ENCODE results near the gene SIGLEC15.

Gene SIGLEC15

GRCh38 chr18:45887585-45887984 lies 62.1 kb downstream of the SIGLEC15 start:
- DNase-seq, result no peak

GRCh38 chr18:45889419-45890064 lies 64.1 kb downstream of the SIGLEC15 start:
- no peak for DNase-seq

- DNase-seq, result no peak
These were observed 65.1 kb downstream of the SIGLEC15 start for GRCh38 chr18:45890606-45891005.

- DNase-seq, result no peak
These were observed 66.3 kb downstream of the SIGLEC15 start for GRCh38 chr18:45891806-45892205.
